MG63 (cell line): Measurements from ENCODE around the gene CDC37. TPM values are rescaled to one million over a fixed set of nuclear protein-coding genes. Genes with fewer than 3 reads are reported as not detected.

Experiments used
- DNase-seq: peaks from one replicate; pipeline ENCODE4 v3.0.0-alpha.2; 2020
- H3K27me3 ChIP-seq: fragments of 250-450 bp; sonication (Bioruptor Pico); 2 replicates; pipeline ENCODE4 v1.5.1; 2020; ENCODE audit warnings: mild to moderate bottlenecking, moderate library complexity
- H3K36me3 ChIP-seq: fragments of 250-450 bp; sonication (Bioruptor Pico); 2 replicates; pipeline ENCODE4 v1.5.1; 2020; ENCODE audit warnings: mild to moderate bottlenecking, moderate library complexity
- H3K4me3 ChIP-seq: fragments of 250-450 bp; sonication (Bioruptor Pico); 2 replicates; pipeline ENCODE4 v1.5.1; 2020; ENCODE audit warnings: mild to moderate bottlenecking, moderate library complexity
- H3K9me3 ChIP-seq: fragments of 250-450 bp; sonication (Bioruptor Pico); 2 replicates; pipeline ENCODE4 v1.5.1; 2020; ENCODE audit warnings: mild to moderate bottlenecking, moderate library complexity
- total RNA-seq: library from RNA; depleted of rRNA; stranded (reverse); fragments of >200 nt; shearing (Covaris generic); gene quantifications from 2 replicates; pipeline ENCODE4 v1.2.3, GENCODE V29; 2014; ENCODE audit warnings: low replicate concordance; rRNA removed

Gene CDC37
- total RNA-seq: 485 and 519 TPM in 2 replicates

- Histone ChIP-seq H3K36me3 (peaks cover 26% of the 10 kb centered on the region), H3K27me3 (peaks cover 8% of the 10 kb centered on the region), H3K4me3 (peak within 1 kb of the TSS; percentile 96), H3K9me3 (no peaks in the 10 kb centered on the region)
- DNase-seq: peak; percentile 98
Observed at GRCh38 chr19:10403137-10404021, at the start of gene CDC37. Gene CDC37, minus strand, starts transcription at chr19:10403542. Its CDS starts 63 bp downstream, at chr19:10403479.

- DNase-seq: peak; percentile 71
- Histone ChIP-seq H3K9me3 (no peaks in the 10 kb centered on the region), H3K36me3 (peaks cover 5% of the 10 kb centered on the region; the same call in 1 of the 2 replicates), H3K27me3 (no peaks in the 10 kb centered on the region), H3K4me3 (no peak overlapping the region)
Observed at GRCh38 chr19:10450853-10451609, 47.7 kb upstream of the CDC37 start.

GRCh38 chr19:10450191-10450852 lies 47.0 kb upstream of the CDC37 start:
- H3K36me3 ChIP-seq: peaks cover 5% of the 10 kb centered on the region; the same call in 1 of the 2 replicates
- no peaks in the 10 kb centered on the region for H3K9me3 ChIP-seq
- H3K27me3 ChIP-seq: no peaks in the 10 kb centered on the region
- H3K4me3 ChIP-seq: no peak overlapping the region
- DNase-seq: no peak

- H3K4me3 ChIP-seq: no peak overlapping the region
- H3K27me3 ChIP-seq: no peaks in the 10 kb centered on the region
- DNase-seq: no peak
- no peaks in the 10 kb centered on the region for H3K9me3 ChIP-seq
- no peaks in the 10 kb centered on the region; the same call in 1 of the 2 replicates for H3K36me3 ChIP-seq
Observed at GRCh38 chr19:10449037-10449436, 45.7 kb upstream of the CDC37 start.

GRCh38 chr19:10442698-10443097 lies 39.4 kb upstream of the CDC37 start:
- peaks cover 13% of the 10 kb centered on the region for H3K36me3 ChIP-seq
- DNase-seq: no peak
- no peaks in the 10 kb centered on the region for H3K9me3 ChIP-seq
- no peaks in the 10 kb centered on the region; the same call in 1 of the 2 replicates for H3K27me3 ChIP-seq
- no peak overlapping the region for H3K4me3 ChIP-seq

GRCh38 chr19:10439588-10439987 lies 36.2 kb upstream of the CDC37 start:
- Histone ChIP-seq H3K27me3 (no peaks in the 10 kb centered on the region; the same call in 1 of the 2 replicates), H3K36me3 (peaks cover 17% of the 10 kb centered on the region), H3K9me3 (no peaks in the 10 kb centered on the region), H3K4me3 (no peak overlapping the region)
- DNase-seq: no peak

GRCh38 chr19:10433131-10433536 lies 29.8 kb upstream of the CDC37 start:
- H3K27me3 ChIP-seq: 0 out of 2 replicates have a peak, but pooled peaks cover 8% of the 10 kb centered on the region
- H3K4me3 ChIP-seq: no peak overlapping the region
- H3K36me3 ChIP-seq: peaks cover 4% of the 10 kb centered on the region
- DNase-seq: no peak
- no peaks in the 10 kb centered on the region for H3K9me3 ChIP-seq

GRCh38 chr19:10432736-10433130 lies 29.4 kb upstream of the CDC37 start:
- Histone ChIP-seq H3K4me3 (no peak overlapping the region), H3K9me3 (no peaks in the 10 kb centered on the region), H3K36me3 (peaks cover 4% of the 10 kb centered on the region), H3K27me3 (0 out of 2 replicates have a peak, but pooled peaks cover 8% of the 10 kb centered on the region)
- no peak for DNase-seq

GRCh38 chr19:10431943-10432735 lies 28.8 kb upstream of the CDC37 start:
- no peaks in the 10 kb centered on the region for H3K9me3 ChIP-seq
- 0 out of 2 replicates have a peak, but pooled peaks cover 8% of the 10 kb centered on the region for H3K27me3 ChIP-seq
- peaks cover 4% of the 10 kb centered on the region for H3K36me3 ChIP-seq
- peak; percentile 68 for DNase-seq
- H3K4me3 ChIP-seq: peak overlapping the region; percentile 67

GRCh38 chr19:10431254-10431942 lies 28.1 kb upstream of the CDC37 start:
- no peaks in the 10 kb centered on the region for H3K9me3 ChIP-seq
- H3K27me3 ChIP-seq: 0 out of 2 replicates have a peak, but pooled peaks cover 8% of the 10 kb centered on the region
- H3K4me3 ChIP-seq: peak overlapping the region; percentile 67
- H3K36me3 ChIP-seq: no peaks in the 10 kb centered on the region; the same call in 1 of the 2 replicates
- DNase-seq: peak; percentile 59

GRCh38 chr19:10430505-10431253 lies 27.3 kb upstream of the CDC37 start:
- Histone ChIP-seq H3K36me3 (no peaks in the 10 kb centered on the region), H3K4me3 (peak overlapping the region; percentile 67), H3K27me3 (0 out of 2 replicates have a peak, but pooled peaks cover 8% of the 10 kb centered on the region), H3K9me3 (no peaks in the 10 kb centered on the region)
- peak; percentile 85 for DNase-seq

GRCh38 chr19:10428996-10429381 lies 25.6 kb upstream of the CDC37 start:
- no peaks in the 10 kb centered on the region for H3K36me3 ChIP-seq
- H3K9me3 ChIP-seq: no peaks in the 10 kb centered on the region
- no peak overlapping the region for H3K4me3 ChIP-seq
- DNase-seq: no peak
- H3K27me3 ChIP-seq: peaks cover 19% of the 10 kb centered on the region

- Histone ChIP-seq H3K4me3 (no peak overlapping the region), H3K36me3 (no peaks in the 10 kb centered on the region), H3K27me3 (peaks cover 24% of the 10 kb centered on the region), H3K9me3 (no peaks in the 10 kb centered on the region)
- no peak for DNase-seq
Observed at GRCh38 chr19:10427169-10427568, 23.8 kb upstream of the CDC37 start.

GRCh38 chr19:10424011-10424637 lies 20.8 kb upstream of the CDC37 start:
- peak; percentile 88 for DNase-seq
- Histone ChIP-seq H3K4me3 (peak overlapping the region; percentile 51), H3K9me3 (no peaks in the 10 kb centered on the region), H3K36me3 (no peaks in the 10 kb centered on the region), H3K27me3 (peaks cover 45% of the 10 kb centered on the region)
